GM19193 (cell line): ENCODE results near the gene GRIK5.

Experiments
- POLR2A ChIP-seq: IDR thresholded peaks from 4 replicates; pipeline ENCODE4 v1.6.1; 2011; ENCODE audit not compliant: insufficient read depth, insufficient read length; ENCODE audit errors: extremely low read depth

The GRIK5 gene

GRCh38 chr19:42069619-42070351 is at the start of gene GRIK5:
Gene GRIK5 (minus strand): TSS chr19:42070206. CDS start chr19:42065770, 4,436 bp downstream.
- no peak for TF ChIP-seq POLR2A

- no peak for TF ChIP-seq POLR2A
These were observed 47.1 kb upstream of the GRIK5 start for GRCh38 chr19:42117076-42117475.

DNA sequence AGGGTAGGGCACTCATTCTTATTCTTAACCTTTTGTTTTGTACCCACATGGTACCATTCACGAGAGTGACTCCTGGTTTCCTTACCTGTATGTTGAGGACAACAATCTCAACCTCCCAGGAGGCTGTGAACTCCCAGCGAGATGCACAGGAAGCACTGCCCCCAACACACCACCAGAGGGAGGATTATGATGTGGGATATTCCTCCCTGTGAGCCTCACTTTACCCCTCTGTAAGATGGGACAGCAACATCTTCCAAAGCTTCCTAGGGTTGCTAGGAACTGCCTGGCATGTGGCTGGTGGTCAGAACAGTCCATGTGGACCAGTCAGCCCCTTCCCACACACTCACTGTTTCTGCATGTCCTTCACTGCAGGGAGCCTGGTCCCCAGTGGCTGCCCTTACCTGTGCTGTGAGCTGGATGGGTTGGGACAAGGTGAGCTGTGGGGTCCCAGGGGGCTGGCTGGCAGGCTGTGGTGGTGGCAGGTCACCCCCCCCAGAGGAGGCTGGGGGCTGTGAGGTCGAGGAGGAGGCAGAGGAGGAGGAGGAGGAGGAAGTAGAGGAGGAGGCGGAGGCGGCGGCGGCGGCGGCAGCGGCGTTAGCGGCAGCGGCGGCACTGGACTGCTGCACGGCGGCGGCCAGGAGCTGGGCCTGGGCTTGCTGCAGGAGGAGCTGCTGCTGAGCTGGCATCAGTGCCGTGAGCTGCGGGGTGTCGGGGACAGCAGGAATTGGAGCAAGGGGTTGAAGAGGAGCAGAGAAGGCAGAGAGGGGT is 46.5 kb upstream of the GRIK5 start:
- TF ChIP-seq POLR2A: no peak

- no peak for TF ChIP-seq POLR2A
These were observed 45.7 kb upstream of the GRIK5 start for GRCh38 chr19:42115705-42116104.

- no peak for TF ChIP-seq POLR2A
These were observed 45.2 kb upstream of the GRIK5 start for GRCh38 chr19:42115219-42115618.

- TF ChIP-seq POLR2A: peak; percentile 35
These were observed 44.4 kb upstream of the GRIK5 start for GRCh38 chr19:42114412-42114811.

GRCh38 chr19:42113641-42114348 is 43.8 kb upstream of the GRIK5 start:
- no peak for TF ChIP-seq POLR2A

- TF ChIP-seq POLR2A: no peak
These were observed 41.8 kb upstream of the GRIK5 start for GRCh38 chr19:42111811-42112210.

GRCh38 chr19:42111384-42111783 is 41.4 kb upstream of the GRIK5 start:
- no peak for TF ChIP-seq POLR2A

- no peak for TF ChIP-seq POLR2A
These were observed 40.7 kb upstream of the GRIK5 start for GRCh38 chr19:42110658-42111057.

DNA sequence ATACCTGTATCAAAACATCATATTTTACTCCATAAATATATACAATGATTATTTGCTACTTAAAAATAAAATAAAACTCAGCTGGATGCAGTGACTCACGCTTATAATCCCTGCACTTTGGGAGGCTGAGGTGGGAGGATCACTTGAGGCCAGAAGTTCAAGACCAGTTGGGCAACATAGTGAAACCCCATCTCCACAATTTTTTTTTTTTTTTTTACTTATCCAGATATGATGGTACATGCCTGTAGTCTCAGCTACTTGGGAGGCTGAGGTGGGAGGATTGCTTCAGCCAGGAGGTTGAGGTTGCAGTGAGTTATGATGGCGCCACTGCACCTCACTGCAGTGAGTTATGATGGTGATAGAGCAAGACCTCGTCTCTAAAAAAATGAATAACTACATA is 39.9 kb upstream of the GRIK5 start:
- TF ChIP-seq POLR2A: no peak

DNA sequence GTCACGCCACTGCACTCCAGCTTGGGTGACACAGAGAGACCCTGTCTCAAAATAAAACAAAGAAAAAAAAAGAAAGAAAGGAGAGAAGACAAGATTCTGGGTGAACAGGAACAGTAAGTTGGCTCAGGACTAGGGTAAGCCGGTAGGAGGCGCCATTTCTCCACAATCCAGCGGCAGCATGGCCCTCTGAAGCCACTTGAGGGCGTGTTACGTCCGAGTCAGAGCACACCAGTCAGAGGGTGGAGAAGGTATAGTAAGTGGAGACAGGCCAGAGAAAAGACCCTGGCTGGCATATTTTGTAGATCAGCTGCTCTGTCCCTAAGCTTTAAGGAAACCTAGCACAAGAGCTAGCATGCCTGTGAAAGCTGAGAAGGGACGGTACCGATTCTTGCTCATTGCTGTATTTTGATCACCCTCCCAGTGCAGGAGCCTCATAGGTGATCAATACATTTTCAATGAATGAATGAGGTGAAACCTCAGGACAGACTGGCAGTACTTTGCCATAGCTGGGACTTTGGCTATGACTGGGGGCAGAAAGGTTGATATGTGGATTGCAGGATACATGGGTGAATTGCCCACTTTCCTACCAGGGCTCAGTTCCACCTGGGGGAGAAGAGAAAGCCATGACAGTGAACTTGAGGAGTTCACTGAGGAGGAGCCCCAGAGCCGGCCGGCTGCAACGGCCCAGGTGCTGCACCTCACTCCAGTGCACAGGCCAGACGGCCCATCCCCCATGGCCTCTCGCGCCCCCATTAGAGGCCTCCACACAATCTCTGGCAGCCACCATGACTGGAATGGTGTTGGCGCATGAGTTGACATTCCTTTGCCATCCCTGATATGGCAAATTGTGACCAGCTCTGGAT is 38.8 kb upstream of the GRIK5 start:
- TF ChIP-seq POLR2A: no peak

- TF ChIP-seq POLR2A: no peak
These were observed 35.4 kb upstream of the GRIK5 start for GRCh38 chr19:42105368-42105767.

DNA sequence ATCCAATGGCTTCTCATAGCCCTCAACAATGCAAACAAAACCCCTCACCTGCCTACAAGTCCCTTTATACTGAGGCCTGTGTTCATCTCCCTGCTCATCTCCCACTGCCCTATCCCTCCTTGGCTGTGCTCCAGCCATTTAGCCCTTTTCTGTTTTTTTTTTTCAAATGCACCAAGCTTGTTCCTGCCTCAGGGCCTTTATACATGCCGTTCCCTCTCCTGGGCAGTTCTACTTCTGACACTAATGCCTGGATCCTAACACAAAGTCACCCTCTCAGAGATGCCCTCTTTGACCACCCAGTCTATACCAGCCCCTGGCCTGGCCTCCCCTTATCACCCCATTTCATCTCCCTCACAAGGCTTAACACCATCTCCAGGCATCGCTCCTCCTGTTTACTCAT is 32.9 kb upstream of the GRIK5 start:
- TF ChIP-seq POLR2A: no peak
